C4-2B (cell line): ENCODE measurements around the gene TCEAL5.

Source experiments
- CTCF ChIP-seq: fragments of 450-650 bp; conservative IDR thresholded peaks from 2 replicates; pipeline ENCODE4 v1.5.1; 2017; ENCODE audit warnings: mild to moderate bottlenecking
- ZFX ChIP-seq: fragments of 450-650 bp; IDR thresholded peaks from 2 replicates; pipeline ENCODE4 v1.6.1; 2017

- TF ChIP-seq CTCF (no peak), ZFX (no peak)
Observed at GRCh38 chrX:103233263-103233662, 43.3 kb downstream of the TCEAL5 start.
